ENCODE results near the gene SWT1. TPM values are rescaled to one million over a fixed set of nuclear protein-coding genes. Genes with fewer than 3 reads are reported as not detected.
A peak's percentile ranks its signal among the peaks of the same experiment; 100 is the strongest.

The SWT1 gene
- total and polyA plus RNA-seq, 3 experiments from 2014 or later, result 2.3 to 2.7 (median 2.7) TPM

GRCh38 chr1:185279571-185279970 lies 122.6 kb downstream of the SWT1 start:
- H3K4me3 ChIP-seq (ENCODE audit: low read length), result no peak overlapping the region
- peak overlapping the region in 3 of 7 donors; percentile 4 to 17 (median 16) for H3K4me3 Mint-ChIP-seq
- ChIA-PET CTCF (interaction anchor here (2.9 kb wide), 1 partner anchor 14 kb away, joined by 10 read pairs; no protein-coding TSS in a partner anchor), POLR2A (interaction anchor here (0.5 to 3.4 kb wide), 2 partner anchors 16 to 37 kb away, joined by 4 to 24 read pairs; partner anchors contain the start of gene IVNS1ABP)
- H3K27me3 ChIP-seq (ENCODE audit: insufficient read depth, low read length, poor library complexity, severe bottlenecking), result no peaks in the 10 kb centered on the region
- peaks cover 0 to 8% (median 0%) of the 10 kb centered on the region in 5 donors for H3K9me3 Mint-ChIP-seq
- no peaks in the 10 kb centered on the region for H3K36me3 ChIP-seq (ENCODE audit: insufficient read depth, low read length)
- H3K4me1 ChIP-seq (ENCODE audit: insufficient read depth, low read length), result peaks cover 47% of the 10 kb centered on the region
- no peaks in the 10 kb centered on the region for H3K27me3 Mint-ChIP-seq
- peaks cover 43 to 55% (median 54%) of the 10 kb centered on the region in 3 donors for H3K4me1 Mint-ChIP-seq
- H3K9me3 ChIP-seq (ENCODE audit: low read length), result no peaks in the 10 kb centered on the region
- H3K27ac Mint-ChIP-seq, result peak overlapping the region in 6 of 8 donors; percentile 8 to 70 (median 27)
- H3K27ac ChIP-seq (ENCODE audit: low read depth, low read length), result no peak overlapping the region
- H3K36me3 Mint-ChIP-seq, result peaks cover 13 to 21% (median 15%) of the 10 kb centered on the region in 3 donors
- no peak for DNase-seq

GRCh38 chr1:185280589-185280988 lies 123.6 kb downstream of the SWT1 start:
- Mint-ChIP-seq H3K4me1 (peaks cover 48 to 64% (median 62%) of the 10 kb centered on the region in 3 donors), H3K4me3 (peak overlapping the region in 6 of 7 donors; percentile 29 to 79 (median 68)), H3K36me3 (peaks cover 13 to 21% (median 15%) of the 10 kb centered on the region in 3 donors), H3K9me3 (peaks cover 0 to 8% (median 0%) of the 10 kb centered on the region in 5 donors), H3K27me3 (peaks cover 0 to 2% of the 10 kb centered on the region in 2 donors), H3K27ac (peak overlapping the region; percentile 60 to 99 (median 93))
- CTCF ChIA-PET, result interaction anchor here (0.8 to 2.9 kb wide), 7 partner anchors 10 to 42 kb away, joined by 4 to 11 read pairs (median 6); partner anchors contain the start of gene IVNS1ABP
- DNase-seq, result peak in 1 of 5 donors; percentile 3
- H3K27ac ChIP-seq (ENCODE audit: low read depth, low read length), result no peak overlapping the region
- H3K27me3 ChIP-seq (ENCODE audit: insufficient read depth, low read length, poor library complexity, severe bottlenecking), result no peaks in the 10 kb centered on the region
- no peaks in the 10 kb centered on the region for H3K9me3 ChIP-seq (ENCODE audit: low read length)
- peaks cover 56% of the 10 kb centered on the region for H3K4me1 ChIP-seq (ENCODE audit: insufficient read depth, low read length)
- POLR2A ChIA-PET, result interaction anchor here (1.2 to 3.4 kb wide), 2 partner anchors 36 to 41 kb away, joined by 3 to 24 read pairs; partner anchors contain the start of gene IVNS1ABP
- peak overlapping the region; percentile 1 for H3K4me3 ChIP-seq (ENCODE audit: low read length)
- H3K36me3 ChIP-seq (ENCODE audit: insufficient read depth, low read length), result no peaks in the 10 kb centered on the region

- ChIA-PET POLR2A (interaction anchor here (1.2 to 3.4 kb wide), 2 partner anchors 36 to 41 kb away, joined by 3 to 24 read pairs; partner anchors contain the start of gene IVNS1ABP), CTCF (interaction anchor here (1.3 to 2.9 kb wide), 7 partner anchors 10 to 389 kb away, joined by 3 to 11 read pairs (median 6); partner anchors contain the start of gene IVNS1ABP)
- H3K4me3 Mint-ChIP-seq, result peak overlapping the region in 6 of 7 donors; percentile 64 to 79 (median 71)
- H3K27me3 ChIP-seq (ENCODE audit: insufficient read depth, low read length, poor library complexity, severe bottlenecking), result no peaks in the 10 kb centered on the region
- peaks cover 0 to 2% of the 10 kb centered on the region in 2 donors for H3K27me3 Mint-ChIP-seq
- no peaks in the 10 kb centered on the region for H3K36me3 ChIP-seq (ENCODE audit: insufficient read depth, low read length)
- no peak overlapping the region for H3K27ac ChIP-seq (ENCODE audit: low read depth, low read length)
- peaks cover 13 to 21% (median 15%) of the 10 kb centered on the region in 3 donors for H3K36me3 Mint-ChIP-seq
- DNase-seq, result peak in 3 of 5 donors; percentile 3 to 60 (median 59)
- peaks cover 0 to 8% (median 0%) of the 10 kb centered on the region in 5 donors for H3K9me3 Mint-ChIP-seq
- peak overlapping the region; percentile 86 to 100 (median 96) for H3K27ac Mint-ChIP-seq
- peaks cover 56% of the 10 kb centered on the region for H3K4me1 ChIP-seq (ENCODE audit: insufficient read depth, low read length)
- H3K9me3 ChIP-seq (ENCODE audit: low read length), result no peaks in the 10 kb centered on the region
- H3K4me1 Mint-ChIP-seq, result peaks cover 48 to 66% (median 66%) of the 10 kb centered on the region in 3 donors
- peak overlapping the region; percentile 29 for H3K4me3 ChIP-seq (ENCODE audit: low read length)
Measured at GRCh38 chr1:185281245-185281644, 124.3 kb downstream of the SWT1 start.

GRCh38 chr1:185284116-185284515 lies 127.1 kb downstream of the SWT1 start:
- Mint-ChIP-seq H3K4me3 (no peak overlapping the region), H3K4me1 (peaks cover 49 to 67% (median 64%) of the 10 kb centered on the region in 3 donors), H3K27me3 (peaks cover 0 to 2% of the 10 kb centered on the region in 2 donors), H3K36me3 (peaks cover 6 to 15% (median 8%) of the 10 kb centered on the region in 3 donors), H3K27ac (peak overlapping the region in 3 of 8 donors; percentile 14 to 48 (median 17)), H3K9me3 (peaks cover 0 to 9% (median 0%) of the 10 kb centered on the region in 5 donors)
- ChIA-PET POLR2A (no interaction called here), CTCF (no interaction called here)
- peak overlapping the region; percentile 10 for H3K27ac ChIP-seq (ENCODE audit: low read depth, low read length)
- no peak for DNase-seq
- no peaks in the 10 kb centered on the region for H3K9me3 ChIP-seq (ENCODE audit: low read length)
- peaks cover 66% of the 10 kb centered on the region for H3K4me1 ChIP-seq (ENCODE audit: insufficient read depth, low read length)
- no peak overlapping the region for H3K4me3 ChIP-seq (ENCODE audit: low read length)
- H3K27me3 ChIP-seq (ENCODE audit: insufficient read depth, low read length, poor library complexity, severe bottlenecking), result no peaks in the 10 kb centered on the region
- no peaks in the 10 kb centered on the region for H3K36me3 ChIP-seq (ENCODE audit: insufficient read depth, low read length)

GRCh38 chr1:185284533-185285276 lies 127.7 kb downstream of the SWT1 start:
- Histone ChIP-seq H3K4me3 (ENCODE audit: low read length) (no peak overlapping the region), H3K27me3 (ENCODE audit: insufficient read depth, low read length, poor library complexity, severe bottlenecking) (no peaks in the 10 kb centered on the region), H3K27ac (ENCODE audit: low read depth, low read length) (peak overlapping the region; percentile 0), H3K36me3 (ENCODE audit: insufficient read depth, low read length) (no peaks in the 10 kb centered on the region), H3K4me1 (ENCODE audit: insufficient read depth, low read length) (peaks cover 64% of the 10 kb centered on the region), H3K9me3 (ENCODE audit: low read length) (no peaks in the 10 kb centered on the region)
- POLR2A ChIA-PET, result no interaction called here
- DNase-seq, result no peak
- Mint-ChIP-seq H3K36me3 (peaks cover 6 to 12% (median 10%) of the 10 kb centered on the region in 3 donors), H3K9me3 (peaks cover 0 to 9% (median 0%) of the 10 kb centered on the region in 5 donors), H3K27ac (peak overlapping the region in 5 of 8 donors; percentile 14 to 48 (median 23)), H3K4me1 (peaks cover 45 to 62% (median 59%) of the 10 kb centered on the region in 3 donors), H3K27me3 (peaks cover 0 to 4% of the 10 kb centered on the region in 2 donors), H3K4me3 (no peak overlapping the region)
- CTCF ChIA-PET, result no interaction called here

GRCh38 chr1:185287451-185287850 lies 130.5 kb downstream of the SWT1 start:
- H3K4me3 ChIP-seq (ENCODE audit: low read length), result no peak overlapping the region
- H3K36me3 Mint-ChIP-seq, result peaks cover 5 to 10% (median 8%) of the 10 kb centered on the region in 3 donors
- CTCF ChIA-PET, result interaction anchor here (0.9 kb wide), 1 partner anchor 28 kb away, joined by 3 read pairs; no protein-coding TSS in a partner anchor

GRCh38 chr1:185288435-185288834 lies 131.5 kb downstream of the SWT1 start:
- ChIA-PET POLR2A (no interaction called here), CTCF (no interaction called here)
- Histone ChIP-seq H3K27ac (ENCODE audit: low read depth, low read length) (no peak overlapping the region), H3K9me3 (ENCODE audit: low read length) (no peaks in the 10 kb centered on the region), H3K4me3 (ENCODE audit: low read length) (no peak overlapping the region), H3K36me3 (ENCODE audit: insufficient read depth, low read length) (no peaks in the 10 kb centered on the region), H3K27me3 (ENCODE audit: insufficient read depth, low read length, poor library complexity, severe bottlenecking) (no peaks in the 10 kb centered on the region), H3K4me1 (ENCODE audit: insufficient read depth, low read length) (peaks cover 27% of the 10 kb centered on the region)
- Mint-ChIP-seq H3K9me3 (peaks cover 0 to 9% (median 0%) of the 10 kb centered on the region in 5 donors), H3K4me3 (no peak overlapping the region), H3K4me1 (peaks cover 12 to 28% (median 24%) of the 10 kb centered on the region in 3 donors), H3K27ac (peak overlapping the region in 1 of 8 donors; percentile 42), H3K27me3 (peaks cover 0 to 4% of the 10 kb centered on the region in 2 donors), H3K36me3 (peaks cover 6 to 16% (median 8%) of the 10 kb centered on the region in 3 donors)
- no peak for DNase-seq

More at GRCh38 chr1:185287451-185287850, 130.5 kb downstream of the SWT1 start:
- Histone ChIP-seq H3K27me3 (ENCODE audit: insufficient read depth, low read length, poor library complexity, severe bottlenecking) (no peaks in the 10 kb centered on the region), H3K27ac (ENCODE audit: low read depth, low read length) (no peak overlapping the region), H3K9me3 (ENCODE audit: low read length) (no peaks in the 10 kb centered on the region), H3K36me3 (ENCODE audit: insufficient read depth, low read length) (no peaks in the 10 kb centered on the region), H3K4me1 (ENCODE audit: insufficient read depth, low read length) (peaks cover 36% of the 10 kb centered on the region)
- H3K4me1 Mint-ChIP-seq, result peaks cover 19 to 34% (median 31%) of the 10 kb centered on the region in 3 donors
- peak overlapping the region in 1 of 8 donors; percentile 3 for H3K27ac Mint-ChIP-seq
- DNase-seq, result no peak
- H3K4me3 Mint-ChIP-seq, result no peak overlapping the region
- H3K27me3 Mint-ChIP-seq, result peaks cover 0 to 4% of the 10 kb centered on the region in 2 donors
- H3K9me3 Mint-ChIP-seq, result peaks cover 0 to 9% (median 0%) of the 10 kb centered on the region in 5 donors
- POLR2A ChIA-PET, result interaction anchor here (0.7 kb wide), 1 partner anchor 126 kb away, joined by 3 read pairs; no protein-coding TSS in a partner anchor

Data from CD8-positive, alpha-beta memory T cell (primary cell).